ENCODE data around the gene CALY. TPM values are rescaled to one million over a fixed set of nuclear protein-coding genes. Genes with fewer than 3 reads are reported as not detected.

The CALY gene, protein sequence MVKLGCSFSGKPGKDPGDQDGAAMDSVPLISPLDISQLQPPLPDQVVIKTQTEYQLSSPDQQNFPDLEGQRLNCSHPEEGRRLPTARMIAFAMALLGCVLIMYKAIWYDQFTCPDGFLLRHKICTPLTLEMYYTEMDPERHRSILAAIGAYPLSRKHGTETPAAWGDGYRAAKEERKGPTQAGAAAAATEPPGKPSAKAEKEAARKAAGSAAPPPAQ
- total RNA-seq, result not detected
- polyA plus RNA-seq, result under 1 TPM in 1 of 3 donors, not detected in 2; 0.05 TPM
- long read RNA-seq, donor 1, result 0 reads
- long read RNA-seq, donor 2, result 0 reads

DNA sequence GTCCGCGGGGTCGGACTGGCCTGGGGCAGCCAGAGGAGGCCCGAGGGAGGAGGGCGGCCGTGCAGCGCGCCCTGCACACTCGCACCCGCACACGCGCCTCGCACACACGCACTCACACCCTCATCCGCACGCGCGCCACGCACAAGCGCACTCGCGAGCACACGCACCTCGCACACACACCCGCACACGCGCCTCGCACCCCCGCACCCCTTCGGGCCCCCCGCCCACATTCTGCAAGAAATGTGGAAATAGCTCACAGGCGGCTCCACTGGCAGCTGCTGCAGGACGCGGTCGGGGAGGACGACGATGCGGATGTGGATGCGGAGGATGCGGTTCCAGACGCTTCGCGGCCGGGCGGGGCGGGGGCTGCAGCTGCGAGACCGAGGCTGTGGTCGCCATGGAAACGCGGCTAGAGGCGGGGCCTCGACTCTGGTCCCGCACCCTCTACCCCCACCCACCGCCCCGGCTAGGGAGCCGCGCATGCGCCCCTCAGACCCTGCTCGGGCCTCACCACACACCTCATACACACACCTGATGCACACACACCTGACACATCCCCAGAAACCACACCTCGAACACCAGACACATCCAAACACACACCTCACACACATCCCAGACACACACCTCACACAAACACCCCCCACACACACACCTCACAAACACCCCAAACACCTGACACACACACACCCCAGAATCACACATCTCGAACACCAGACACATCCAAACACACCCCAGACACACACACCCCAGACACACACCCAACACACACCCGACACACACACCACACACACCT lies at the start of gene CALY:
Gene CALY, minus strand, starts transcription at position 320 of the 793 bp plus-strand sequence. CDS start 7,907 bp downstream, outside the sequence.
- TF ChIP-seq, protein P1, sequence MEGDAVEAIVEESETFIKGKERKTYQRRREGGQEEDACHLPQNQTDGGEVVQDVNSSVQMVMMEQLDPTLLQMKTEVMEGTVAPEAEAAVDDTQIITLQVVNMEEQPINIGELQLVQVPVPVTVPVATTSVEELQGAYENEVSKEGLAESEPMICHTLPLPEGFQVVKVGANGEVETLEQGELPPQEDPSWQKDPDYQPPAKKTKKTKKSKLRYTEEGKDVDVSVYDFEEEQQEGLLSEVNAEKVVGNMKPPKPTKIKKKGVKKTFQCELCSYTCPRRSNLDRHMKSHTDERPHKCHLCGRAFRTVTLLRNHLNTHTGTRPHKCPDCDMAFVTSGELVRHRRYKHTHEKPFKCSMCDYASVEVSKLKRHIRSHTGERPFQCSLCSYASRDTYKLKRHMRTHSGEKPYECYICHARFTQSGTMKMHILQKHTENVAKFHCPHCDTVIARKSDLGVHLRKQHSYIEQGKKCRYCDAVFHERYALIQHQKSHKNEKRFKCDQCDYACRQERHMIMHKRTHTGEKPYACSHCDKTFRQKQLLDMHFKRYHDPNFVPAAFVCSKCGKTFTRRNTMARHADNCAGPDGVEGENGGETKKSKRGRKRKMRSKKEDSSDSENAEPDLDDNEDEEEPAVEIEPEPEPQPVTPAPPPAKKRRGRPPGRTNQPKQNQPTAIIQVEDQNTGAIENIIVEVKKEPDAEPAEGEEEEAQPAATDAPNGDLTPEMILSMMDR (IDR thresholded peaks at IDR 0.05), result no peak
- Histone ChIP-seq H3K36me3 (ENCODE audit: insufficient read depth in 1 of 2, low read depth in 1 of 2) (no peaks in the 10 kb centered on the region), H3K27ac (no peak within 1 kb of the TSS), H3K4me1 (peaks cover 12% of the 10 kb centered on the region), H3K4me3 (peak within 1 kb of the TSS; percentile 56), H3K27me3 (ENCODE audit: insufficient read depth in 3 of 3, low read length in 2 of 3) (peaks cover 0 to 66% (median 47%) of the 10 kb centered on the region in 3 donors), H3K9me3 (no peaks in the 10 kb centered on the region)
- DNase-seq (peak; percentile 24 to 62), ATAC-seq (peak in 1 of 4 donors; percentile 29)
- intact Hi-C loops (cut with DNase I), result no loop called here
- 10 to 13% (median 13%) methylated on average over 40 to 63 of the region's 63 CpGs for WGBS, 3 donors

DNA sequence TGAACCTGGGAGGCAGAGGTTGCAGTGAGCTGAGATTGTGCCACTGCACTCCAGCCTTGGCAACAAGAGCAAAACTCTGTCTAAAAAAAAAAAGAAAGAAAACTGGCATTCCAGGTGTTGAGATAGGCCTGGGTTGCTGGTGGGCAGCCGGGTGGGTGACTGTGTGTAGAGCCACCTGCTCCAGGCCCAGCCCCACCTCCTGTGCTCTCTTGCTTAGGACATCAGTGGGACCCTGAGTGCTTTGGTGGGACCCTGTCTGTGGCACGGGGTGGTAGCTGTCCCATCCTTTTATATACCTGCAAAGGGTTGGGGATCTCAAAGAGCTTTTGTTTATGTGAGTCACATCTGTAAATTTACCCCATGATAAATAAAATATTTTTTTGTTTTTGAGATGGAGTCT lies 48.5 kb upstream of the CALY start:
- DNase-seq (no peak), ATAC-seq (no peak)
- H3K4me3 ChIP-seq, result no peak overlapping the region
- H3K27ac ChIP-seq, result no peak overlapping the region
- no peaks in the 10 kb centered on the region for H3K27me3 ChIP-seq (ENCODE audit: insufficient read depth in 3 of 3, low read length in 2 of 3)
- 88% methylated on average over 2 of the region's 2 CpGs for WGBS, 3 donors
- TF ChIP-seq, protein P1 (IDR thresholded peaks at IDR 0.05), result no peak
- H3K36me3 ChIP-seq (ENCODE audit: insufficient read depth in 1 of 2, low read depth in 1 of 2), result peaks cover 0 to 30% of the 10 kb centered on the region in 2 donors
- intact Hi-C loops (cut with DNase I), result no loop called here
- no peaks in the 10 kb centered on the region for H3K4me1 ChIP-seq
- no peaks in the 10 kb centered on the region for H3K9me3 ChIP-seq

DNA sequence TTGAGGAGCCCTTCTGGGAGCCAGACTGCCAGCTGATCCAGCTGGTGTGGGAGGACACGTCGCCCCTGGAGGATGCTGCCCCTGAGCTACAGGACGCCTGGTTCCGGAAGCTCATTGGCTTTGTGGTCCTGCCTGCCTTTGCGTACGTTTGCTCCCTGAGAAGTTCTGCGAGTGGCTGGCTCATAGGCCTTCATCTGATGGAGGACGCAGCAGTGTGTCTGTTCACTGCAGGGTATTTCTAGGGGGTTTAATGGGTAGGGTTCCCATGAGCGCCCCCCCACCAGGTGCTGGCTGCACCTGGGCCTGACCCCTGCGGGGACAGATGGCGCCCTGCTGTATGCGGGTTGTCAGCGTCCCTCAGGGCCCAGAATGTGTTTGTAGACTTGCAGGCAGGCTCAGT lies 47.4 kb upstream of the CALY start:
- H3K36me3 ChIP-seq (ENCODE audit: insufficient read depth in 1 of 2, low read depth in 1 of 2), result peaks cover 0 to 30% of the 10 kb centered on the region in 2 donors
- no peak for ATAC-seq
- intact Hi-C loops (cut with DNase I), result no loop called here
- no peak overlapping the region for H3K27ac ChIP-seq
- H3K4me1 ChIP-seq, result peaks cover 7% of the 10 kb centered on the region
- H3K9me3 ChIP-seq, result no peaks in the 10 kb centered on the region
- no peak for DNase-seq
- no peak overlapping the region for H3K4me3 ChIP-seq
- H3K27me3 ChIP-seq (ENCODE audit: insufficient read depth in 3 of 3, low read length in 2 of 3), result no peaks in the 10 kb centered on the region
- WGBS, 3 donors, result 93 to 94% (median 94%) methylated on average over 13 of the region's 13 CpGs
- TF ChIP-seq, protein P1 (IDR thresholded peaks at IDR 0.05), result no peak

DNA sequence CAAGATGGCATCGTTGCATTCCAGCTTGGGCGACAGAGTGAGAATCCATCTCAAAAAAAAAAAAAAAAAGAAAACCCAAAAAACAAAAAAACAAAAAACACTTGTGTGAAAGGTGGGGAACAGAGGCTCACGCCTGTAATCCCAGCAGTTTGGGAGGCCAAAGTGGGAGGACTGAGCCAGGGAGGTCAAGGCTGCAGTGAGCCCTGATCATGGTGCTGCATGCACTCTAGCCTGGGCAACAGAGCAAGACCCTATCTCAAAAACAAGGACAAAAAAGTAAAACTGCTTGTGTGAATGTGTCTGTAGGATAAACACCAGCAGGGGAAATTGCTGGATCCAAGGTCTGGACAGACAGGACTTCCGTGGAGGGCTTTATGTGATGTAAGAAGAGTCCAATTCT lies 46.9 kb upstream of the CALY start:
- DNase-seq (no peak), ATAC-seq (no peak)
- intact Hi-C loops (cut with DNase I), result no loop called here
- Histone ChIP-seq H3K36me3 (ENCODE audit: insufficient read depth in 1 of 2, low read depth in 1 of 2) (peaks cover 0 to 30% of the 10 kb centered on the region in 2 donors), H3K4me3 (no peak overlapping the region), H3K9me3 (no peaks in the 10 kb centered on the region), H3K27me3 (ENCODE audit: insufficient read depth in 3 of 3, low read length in 2 of 3) (no peaks in the 10 kb centered on the region), H3K4me1 (peaks cover 7% of the 10 kb centered on the region), H3K27ac (no peak overlapping the region)
- WGBS, 3 donors, result 93 to 96% (median 95%) methylated on average over 4 of the region's 4 CpGs
- TF ChIP-seq, protein P1 (IDR thresholded peaks at IDR 0.05), result no peak

Measured in psoas muscle (tissue), 8 donors.